HEK293T (cell line): Measurements from ENCODE around the gene CSNK1G3.

ENCODE experiments used
- BHLHE40 ChIP-seq: fragments of 450-650 bp; IDR thresholded peaks from 2 replicates; pipeline ENCODE4 v1.6.1; 2016; ENCODE audit warnings: mild to moderate bottlenecking, moderate library complexity, borderline replicate concordance
- FOXM1 ChIP-seq: fragments of 450-650 bp; IDR thresholded peaks from 2 replicates; pipeline ENCODE4 v1.6.1; 2017; ENCODE audit warnings: mild to moderate bottlenecking, borderline replicate concordance
- L3MBTL2 ChIP-seq: fragments of 450-650 bp; conservative IDR thresholded peaks from 2 replicates; pipeline ENCODE4 v1.6.1; 2016; ENCODE audit warnings: mild to moderate bottlenecking
- NFRKB ChIP-seq: fragments of 450-650 bp; IDR thresholded peaks from 2 replicates; pipeline ENCODE4 v1.6.1; 2016; ENCODE audit warnings: mild to moderate bottlenecking, moderate library complexity
- SP1 ChIP-seq: fragments of 450-650 bp; IDR thresholded peaks from 2 replicates; pipeline ENCODE4 v1.6.1; 2017
- ZNF384 ChIP-seq: fragments of 450-650 bp; IDR thresholded peaks from 2 replicates; pipeline ENCODE4 v1.6.1; 2016

GRCh38 chr5:123582550-123583285, 70.7 kb downstream of the CSNK1G3 start:
- TF ChIP-seq ZNF384 (no peak), SP1 (no peak), L3MBTL2 (no peak), FOXM1 (no peak), BHLHE40 (no peak), NFRKB (no peak)
